ENCODE results near the gene HELT. TPM values are rescaled to one million over a fixed set of nuclear protein-coding genes. Genes with fewer than 3 reads are reported as not detected.

HELT gene
- polyA plus RNA-seq, 3 donors, result not detected

DNA sequence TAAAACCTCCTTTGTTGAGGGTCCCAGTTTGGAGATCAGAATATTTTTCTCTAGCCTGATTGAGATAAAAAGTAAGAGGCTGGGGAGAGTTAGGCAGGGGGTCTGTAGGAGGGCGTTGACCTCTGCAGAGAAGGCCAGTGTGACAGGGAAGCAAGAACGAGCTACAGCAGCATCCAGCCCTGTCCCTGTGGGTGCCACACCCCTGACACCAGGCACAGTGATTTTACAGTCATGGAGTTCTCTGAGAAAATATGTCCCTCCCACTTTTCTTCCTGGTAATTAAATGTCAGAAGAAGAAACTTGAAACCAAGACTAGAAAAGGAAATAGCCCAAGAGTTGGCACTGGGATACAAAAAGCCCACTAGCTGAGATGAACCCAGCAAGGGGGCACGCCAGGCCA is 25.0 kb upstream of the HELT start:
- no peak overlapping the region for H3K27ac Mint-ChIP-seq
- TF ChIP-seq, protein P1, sequence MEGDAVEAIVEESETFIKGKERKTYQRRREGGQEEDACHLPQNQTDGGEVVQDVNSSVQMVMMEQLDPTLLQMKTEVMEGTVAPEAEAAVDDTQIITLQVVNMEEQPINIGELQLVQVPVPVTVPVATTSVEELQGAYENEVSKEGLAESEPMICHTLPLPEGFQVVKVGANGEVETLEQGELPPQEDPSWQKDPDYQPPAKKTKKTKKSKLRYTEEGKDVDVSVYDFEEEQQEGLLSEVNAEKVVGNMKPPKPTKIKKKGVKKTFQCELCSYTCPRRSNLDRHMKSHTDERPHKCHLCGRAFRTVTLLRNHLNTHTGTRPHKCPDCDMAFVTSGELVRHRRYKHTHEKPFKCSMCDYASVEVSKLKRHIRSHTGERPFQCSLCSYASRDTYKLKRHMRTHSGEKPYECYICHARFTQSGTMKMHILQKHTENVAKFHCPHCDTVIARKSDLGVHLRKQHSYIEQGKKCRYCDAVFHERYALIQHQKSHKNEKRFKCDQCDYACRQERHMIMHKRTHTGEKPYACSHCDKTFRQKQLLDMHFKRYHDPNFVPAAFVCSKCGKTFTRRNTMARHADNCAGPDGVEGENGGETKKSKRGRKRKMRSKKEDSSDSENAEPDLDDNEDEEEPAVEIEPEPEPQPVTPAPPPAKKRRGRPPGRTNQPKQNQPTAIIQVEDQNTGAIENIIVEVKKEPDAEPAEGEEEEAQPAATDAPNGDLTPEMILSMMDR (IDR thresholded peaks at IDR 0.05), result no peak
- H3K36me3 Mint-ChIP-seq, result no peaks in the 10 kb centered on the region
- peaks cover 8 to 9% of the 10 kb centered on the region in 2 donors for H3K4me1 ChIP-seq (ENCODE audit: control insufficient read depth in 1 of 2, insufficient read depth in 2 of 2, low read length in 2 of 2)
- 86% methylated on average over 1 of the region's 3 CpGs for WGBS (ENCODE audit: insufficient coverage)
- no peaks in the 10 kb centered on the region for H3K9me3 ChIP-seq (replicated peaks in 1 of 2; ENCODE audit: control insufficient read depth in 1 of 2, insufficient read depth in 1 of 2, low read length in 2 of 2)
- H2AFZ ChIP-seq (ENCODE audit: insufficient read depth, low read depth, low read length, poor library complexity, severe bottlenecking), result no peak overlapping the region
- no peak overlapping the region for H3K4me3 ChIP-seq (replicated peaks in 1 of 3; ENCODE audit: low read depth in 2 of 3, low read length in 3 of 3)
- no peak overlapping the region for H3K27ac ChIP-seq (ENCODE audit: low read depth in 1 of 2, low read length in 2 of 2)
- H4K20me1 ChIP-seq (ENCODE audit: insufficient read depth, low read length), result no peaks in the 10 kb centered on the region
- H3K79me2 ChIP-seq (ENCODE audit: insufficient read depth, low read length), result no peaks in the 10 kb centered on the region
- no peaks in the 10 kb centered on the region for H3K27me3 ChIP-seq (ENCODE audit: control insufficient read depth in 2 of 2, insufficient read depth in 2 of 2, low read length in 2 of 2)
- H3K27me3 Mint-ChIP-seq (ENCODE audit: low read depth in 3 of 3), result peaks cover 1 to 4% (median 3%) of the 10 kb centered on the region in 3 donors
- peaks cover 0 to 3% (median 0%) of the 10 kb centered on the region in 7 donors for H3K9me3 Mint-ChIP-seq
- no peak for DNase-seq
- H3K4me2 ChIP-seq (replicated peaks; ENCODE audit: extremely low read depth, low read length, poor library complexity, severe bottlenecking), result no peak overlapping the region
- no peaks in the 10 kb centered on the region for H3K4me1 Mint-ChIP-seq
- no peaks in the 10 kb centered on the region for H3K36me3 ChIP-seq (replicated peaks in 1 of 2; ENCODE audit: control insufficient read depth in 1 of 2, insufficient read depth in 2 of 2, low read length in 2 of 2)
- H3K4me3 Mint-ChIP-seq, result no peak overlapping the region
- intact Hi-C loops (cut with micrococcal nuclease), result no loop called here
- no peak overlapping the region for H3K9ac ChIP-seq (ENCODE audit: insufficient read depth, low read length, poor library complexity, severe bottlenecking)

- Mint-ChIP-seq H3K27me3 (ENCODE audit: low read depth in 3 of 3) (peaks cover 0 to 4% (median 3%) of the 10 kb centered on the region in 3 donors), H3K36me3 (no peaks in the 10 kb centered on the region)
- intact Hi-C loops (cut with micrococcal nuclease), result no loop called here
Observed at GRCh38 chr4:184994010-184994622, 24.2 kb upstream of the HELT start.

More at GRCh38 chr4:184994010-184994622, 24.2 kb upstream of the HELT start:
- H3K9me3 ChIP-seq (replicated peaks in 1 of 2; ENCODE audit: control insufficient read depth in 1 of 2, insufficient read depth in 1 of 2, low read length in 2 of 2), result no peaks in the 10 kb centered on the region
- Mint-ChIP-seq H3K9me3 (peaks cover 0 to 3% (median 0%) of the 10 kb centered on the region in 7 donors), H3K27ac (no peak overlapping the region), H3K4me1 (no peaks in the 10 kb centered on the region), H3K4me3 (no peak overlapping the region)
- peak in 1 of 3 donors; percentile 24 for DNase-seq
- 26% methylated on average over 18 of the region's 18 CpGs for WGBS (ENCODE audit: insufficient coverage)
- no peak overlapping the region for H2AFZ ChIP-seq (ENCODE audit: insufficient read depth, low read depth, low read length, poor library complexity, severe bottlenecking)
- H3K27ac ChIP-seq (ENCODE audit: low read depth in 1 of 2, low read length in 2 of 2), result no peak overlapping the region
- no peak overlapping the region for H3K4me3 ChIP-seq (replicated peaks in 1 of 3; ENCODE audit: low read depth in 2 of 3, low read length in 3 of 3)
- H4K20me1 ChIP-seq (ENCODE audit: insufficient read depth, low read length), result no peaks in the 10 kb centered on the region
- no peak overlapping the region for H3K9ac ChIP-seq (ENCODE audit: insufficient read depth, low read length, poor library complexity, severe bottlenecking)
- H3K79me2 ChIP-seq (ENCODE audit: insufficient read depth, low read length), result no peaks in the 10 kb centered on the region
- H3K4me2 ChIP-seq (replicated peaks; ENCODE audit: extremely low read depth, low read length, poor library complexity, severe bottlenecking), result no peak overlapping the region
- H3K27me3 ChIP-seq (ENCODE audit: control insufficient read depth in 2 of 2, insufficient read depth in 2 of 2, low read length in 2 of 2), result no peaks in the 10 kb centered on the region
- H3K4me1 ChIP-seq (ENCODE audit: control insufficient read depth in 1 of 2, insufficient read depth in 2 of 2, low read length in 2 of 2), result peaks cover 8 to 9% of the 10 kb centered on the region in 2 donors
- TF ChIP-seq, protein P1 (IDR thresholded peaks at IDR 0.05), result no peak
- H3K36me3 ChIP-seq (replicated peaks in 1 of 2; ENCODE audit: control insufficient read depth in 1 of 2, insufficient read depth in 2 of 2, low read length in 2 of 2), result no peaks in the 10 kb centered on the region

Data from CD14-positive monocyte (primary cell).